IMR-90 (cell line): Measurements from ENCODE around the gene TUBA8. TPM values are rescaled to one million over a fixed set of nuclear protein-coding genes. Genes with fewer than 3 reads are reported as not detected.

Experiments
- ATAC-seq: fragments of 200-7000 bp; cut with Tn5 transposase; 2 replicates; pipeline ENCODE4 v1.9.1; 2020; ENCODE audit warnings: low read depth, mild to moderate bottlenecking, moderate library complexity
- BruUV-seq: library from RNA; stranded (reverse); fragments of 400-500 nt; replicated peaks from 2 replicates; lab custom pipeline; 2021; lab: Mats Ljungman, UMichigan
- CTCF ChIA-PET: fragments of 300-600 bp; formaldehyde crosslinking; extraction: SDS; loops from one replicate; lab custom pipeline; 2021; ENCODE audit warnings: antibody characterized with exemption; lab: Yijun Ruan, JAX
- POLR2A ChIA-PET: fragments of 300-600 bp; sonication (Branson Sonifier 250); formaldehyde crosslinking; loops from one replicate; lab custom pipeline; 2022; ENCODE audit warnings: antibody characterized with exemption; ENCODE audit not compliant: unreplicated experiment; lab: Charles Lee
- DNase-seq: peaks from one replicate; pipeline ENCODE4 v3.0.0; 2013
- H2AFZ ChIP-seq: replicated peaks from 2 replicates; pipeline ENCODE3; 2013; ENCODE audit warnings: low read length, mild to moderate bottlenecking; ENCODE audit not compliant: poor library complexity
- H2AK5ac ChIP-seq: 2 replicates; pipeline ENCODE4 v1.6.1; 2013; ENCODE audit warnings: low read depth, low read length, inconsistent platforms
- H2AK9ac ChIP-seq: replicated peaks from 2 replicates; pipeline ENCODE3; 2013; ENCODE audit warnings: mild to moderate bottlenecking, low read depth, low read length, moderate library complexity; ENCODE audit not compliant: poor library complexity
- H2BK120ac ChIP-seq: 2 replicates; pipeline ENCODE4 v1.6.1; 2013; ENCODE audit warnings: low read depth, low read length, inconsistent platforms
- H2BK15ac ChIP-seq: 3 replicates; pipeline ENCODE4 v1.6.1; 2013; ENCODE audit warnings: low read depth, low read length, inconsistent platforms
- H2BK20ac ChIP-seq: 2 replicates; pipeline ENCODE4 v1.6.1; 2013; ENCODE audit warnings: low read depth, mild to moderate bottlenecking, inconsistent platforms, low read length, moderate library complexity
- H2BK5ac ChIP-seq: 2 replicates; pipeline ENCODE4 v1.6.1; 2013; ENCODE audit warnings: mild to moderate bottlenecking, low read depth, low read length, inconsistent platforms; ENCODE audit not compliant: poor library complexity, severe bottlenecking
- H3K14ac ChIP-seq: replicated peaks from 2 replicates; pipeline ENCODE4 v1.6.1; 2013; ENCODE audit warnings: low read depth, low read length, inconsistent platforms
- H3K18ac ChIP-seq: 2 replicates; pipeline ENCODE4 v1.6.1; 2013; ENCODE audit warnings: low read depth, low read length, control low read depth
- H3K23ac ChIP-seq: 2 replicates; pipeline ENCODE4 v1.6.1; 2013; ENCODE audit warnings: low read depth, low read length, inconsistent platforms
- H3K27ac ChIP-seq: 2 replicates; pipeline ENCODE4 v1.5.1; 2013; ENCODE audit warnings: mild to moderate bottlenecking, control low read depth, low read length; ENCODE audit not compliant: insufficient read depth
- H3K27me3 ChIP-seq: 2 replicates; pipeline ENCODE4 v1.6.1; 2013; ENCODE audit warnings: low read length; ENCODE audit not compliant: control insufficient read depth, insufficient read depth
- H3K36me3 ChIP-seq: 2 replicates; pipeline ENCODE4 v1.6.1; 2013; ENCODE audit warnings: low read length, mixed read lengths; ENCODE audit not compliant: control insufficient read depth, insufficient read depth
- H3K4ac ChIP-seq: 2 replicates; pipeline ENCODE4 v1.6.1; 2013; ENCODE audit warnings: low read depth, low read length, inconsistent platforms
- H3K4me1 ChIP-seq: 2 replicates; pipeline ENCODE4 v1.6.1; 2013; ENCODE audit warnings: low read length, mixed read lengths; ENCODE audit not compliant: control insufficient read depth, insufficient read depth
- H3K4me2 ChIP-seq: 2 replicates; pipeline ENCODE4 v1.6.1; 2013; ENCODE audit warnings: low read depth, mild to moderate bottlenecking, control low read depth, low read length, moderate library complexity
- H3K4me3 ChIP-seq: 2 replicates; pipeline ENCODE4 v1.5.1; 2013; ENCODE audit warnings: low read depth, mild to moderate bottlenecking, control low read depth, low read length, moderate library complexity; ENCODE audit not compliant: insufficient read depth
- H3K56ac ChIP-seq: 2 replicates; pipeline ENCODE4 v1.6.1; 2013; ENCODE audit warnings: low read length, inconsistent platforms; ENCODE audit not compliant: insufficient read depth; ENCODE audit errors: extremely low read depth
- H3K79me1 ChIP-seq, 2 experiments: 2 replicates each; pipeline ENCODE4 v1.6.1; 2013; ENCODE audit warnings: low read length in 2 of 2, inconsistent platforms in 1 of 2, low read depth in 1 of 2
- H3K9ac ChIP-seq: 2 replicates; pipeline ENCODE4 v1.6.1; 2013; ENCODE audit warnings: low read depth, low read length, control low read depth
- H3K9me1 ChIP-seq: 2 replicates; pipeline ENCODE4 v1.6.1; 2013; ENCODE audit warnings: low read length, inconsistent platforms; ENCODE audit not compliant: insufficient read depth
- H3K9me3 ChIP-seq: 2 replicates; pipeline ENCODE4 v1.6.1; 2013; ENCODE audit warnings: low read length; ENCODE audit not compliant: control insufficient read depth, insufficient read depth
- H4K20me1 ChIP-seq: 2 replicates; pipeline ENCODE4 v1.6.1; 2013; ENCODE audit warnings: low read length, inconsistent platforms; ENCODE audit not compliant: insufficient read depth
- H4K5ac ChIP-seq: 2 replicates; pipeline ENCODE4 v1.6.1; 2013; ENCODE audit warnings: mild to moderate bottlenecking, low read depth, low read length, control low read depth
- H4K8ac ChIP-seq, 2 experiments: 2 replicates each; pipeline ENCODE4 v1.6.1; 2013; ENCODE audit warnings: low read depth in 2 of 2, low read length in 2 of 2, control low read depth in 1 of 2, inconsistent platforms in 1 of 2
- H4K91ac ChIP-seq: 2 replicates; pipeline ENCODE4 v1.6.1; 2013; ENCODE audit warnings: low read depth, low read length, inconsistent platforms; ENCODE audit not compliant: insufficient read depth
- BHLHE40 ChIP-seq: fragments of 150-350 bp; IDR thresholded peaks from 2 replicates; pipeline ENCODE4 v1.6.1; 2016; ENCODE audit warnings: mild to moderate bottlenecking, low read depth, low read length
- CEBPB ChIP-seq: IDR thresholded peaks from 2 replicates; pipeline ENCODE4 v1.6.1; 2012; ENCODE audit warnings: low read depth, low read length, improper control_type of control experiment
- CHD1 ChIP-seq: IDR thresholded peaks from 2 replicates; pipeline ENCODE4 v1.6.1; 2012; ENCODE audit warnings: low read depth, low read length, improper control_type of control experiment
- CTCF ChIP-seq: conservative IDR thresholded peaks from 2 replicates; pipeline ENCODE4 v1.5.1; 2012; ENCODE audit warnings: mild to moderate bottlenecking, low read depth, low read length, improper control_type of control experiment
- FOS ChIP-seq: fragments of 150-350 bp; IDR thresholded peaks from 2 replicates; pipeline ENCODE4 v1.6.1; 2016; ENCODE audit warnings: low read depth, low read length
- MAFK ChIP-seq: IDR thresholded peaks from 2 replicates; pipeline ENCODE4 v1.6.1; 2012; ENCODE audit warnings: low read depth, low read length, improper control_type of control experiment
- MAZ ChIP-seq: IDR thresholded peaks from 2 replicates; pipeline ENCODE4 v1.6.1; 2012; ENCODE audit warnings: low read depth, mild to moderate bottlenecking, low read length, improper control_type of control experiment, moderate library complexity, borderline replicate concordance
- POLR2A ChIP-seq: IDR thresholded peaks from 2 replicates; pipeline ENCODE4 v1.6.1; 2012; ENCODE audit warnings: mild to moderate bottlenecking, low read depth, low read length
- RAD21 ChIP-seq: IDR thresholded peaks from 2 replicates; pipeline ENCODE4 v1.6.1; 2012; ENCODE audit warnings: low read length, improper control_type of control experiment
- RCOR1 ChIP-seq: IDR thresholded peaks from 2 replicates; pipeline ENCODE4 v1.6.1; 2012; ENCODE audit warnings: mild to moderate bottlenecking, low read length, improper control_type of control experiment; ENCODE audit not compliant: insufficient replicate concordance
- RFX5 ChIP-seq: IDR thresholded peaks from 2 replicates; pipeline ENCODE4 v1.8.0; 2012; ENCODE audit warnings: low read depth, mild to moderate bottlenecking, low read length, moderate library complexity
- SMC3 ChIP-seq: fragments of 150-350 bp; IDR thresholded peaks from 2 replicates; pipeline ENCODE4 v1.6.1; 2016; ENCODE audit warnings: low read depth, mild to moderate bottlenecking, antibody characterized with exemption, low read length, moderate library complexity
- USF2 ChIP-seq: fragments of 150-350 bp; IDR thresholded peaks from 2 replicates; pipeline ENCODE4 v1.6.1; 2017; ENCODE audit warnings: mild to moderate bottlenecking, antibody characterized with exemption, low read length, low read depth
- WGBS, 2 experiments: methylation state at CpG; one replicate each; pipeline versions ENCODE4 v1.1.5 to v1.1.7; 2013; ENCODE audit warnings: missing lambda C conversion rate in 2 of 2; ENCODE audit not compliant: insufficient read length in 1 of 2; ENCODE audit errors: extremely low coverage in 2 of 2; 5-methylcytosine and 5-hydroxymethylcytosine counted together
- dilution Hi-C: fragments of 300-500 bp; cut with HindIII; formaldehyde crosslinking; loops from one replicate; pipeline ENCODE4 v1.14.3; 2018; ENCODE audit warnings: low sequenced_read_pairs; ENCODE audit not compliant: unreplicated experiment
- in situ Hi-C: fragments of 300-500 bp; cut with MboI; formaldehyde crosslinking; loops from 3 replicates; pipeline ENCODE4 v1.14.3; 2019; ENCODE audit warnings: low sequenced_read_pairs, inconsistent platforms, mixed read lengths
- intact Hi-C: fragments of 100-400 bp; cut with micrococcal nuclease; formaldehyde crosslinking; loops from 2 replicates; pipeline ENCODE4 v1.10.0; 2022
- polyA plus RNA-seq, 3 experiments: library from polyadenylated mRNA; depleted of rRNA; stranded (reverse); fragments of >200 nt; gene quantifications; 2 replicates each; pipeline ENCODE4 v1.2.3, GENCODE V29; 2012; ENCODE audit warnings: low replicate concordance in 1 of 3
- total RNA-seq: library from RNA; depleted of rRNA; stranded (reverse); fragments of >200 nt; gene quantifications from 2 replicates; pipeline ENCODE4 v1.2.3, GENCODE V29; 2012

The TUBA8 gene
- total and polyA plus RNA-seq, 2 of the 4 experiments (the other 2 are of a cell fraction), result 1.4 to 2.2 TPM

GRCh38 chr22:18156878-18157713 is 46.5 kb downstream of the TUBA8 start (continued):
- no peak for TF ChIP-seq CHD1
- TF ChIP-seq CEBPB, result no peak
- peak; percentile 97 for TF ChIP-seq SMC3
- peak; percentile 56; the same call in 1 of the 2 replicates for TF ChIP-seq POLR2A

DNA sequence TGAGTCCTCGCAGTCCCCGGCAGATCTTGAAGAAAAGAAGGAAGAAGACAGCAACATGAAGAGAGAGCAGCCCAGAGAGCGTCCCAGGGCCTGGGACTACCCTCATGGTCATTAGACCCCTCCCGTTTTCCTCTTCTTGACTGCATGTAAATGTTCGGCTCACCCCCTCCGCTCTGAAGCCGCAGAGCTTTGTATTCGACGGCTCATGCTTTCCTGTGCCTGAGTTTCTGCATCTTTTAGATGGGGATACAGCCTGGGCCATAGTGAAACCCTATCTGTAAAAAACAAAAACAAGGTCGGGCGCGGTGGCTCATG is 47.1 kb downstream of the TUBA8 start:
- peak overlapping the region; percentile 7; the same call in 1 of the 2 replicates for H3K4me2 ChIP-seq
- TF ChIP-seq FOS (no peak), RFX5 (no peak), BHLHE40 (no peak), POLR2A (no peak), USF2 (no peak), MAFK (no peak), RAD21 (no peak), MAZ (no peak), RCOR1 (no peak), CHD1 (no peak), CTCF (no peak)

More for the DNA sequence above, 47.1 kb downstream of the TUBA8 start:
- Histone ChIP-seq H3K27ac (peak overlapping the region; percentile 88), H2BK5ac (peak overlapping the region; percentile 61), H3K9me3 (no peaks in the 10 kb centered on the region), H2AFZ (peak overlapping the region; percentile 79), H2BK20ac (peak overlapping the region; percentile 90), H2AK5ac (peak overlapping the region; percentile 78), H4K5ac (peak overlapping the region; percentile 52), H3K23ac (peak overlapping the region; percentile 60), H3K9me1 (peaks cover 7% of the 10 kb centered on the region; the same call in 1 of the 2 replicates), H3K56ac (peak overlapping the region; percentile 67), H2BK15ac (peak overlapping the region; percentile 42; the same call in 2 of the 3 replicates), H2BK120ac (peak overlapping the region; percentile 73), H2AK9ac (peak overlapping the region; percentile 90), H3K27me3 (no peaks in the 10 kb centered on the region), H3K18ac (peak overlapping the region; percentile 73), H3K4me3 (no peak overlapping the region), H3K4me1 (peaks cover 13% of the 10 kb centered on the region), H3K79me1 (peaks cover 0 to 6% of the 10 kb centered on the region in 2 experiments; a peak in 1 of 4 replicates), H4K8ac (peak overlapping the region; percentile 82 to 88), H4K20me1 (no peaks in the 10 kb centered on the region), H3K14ac (peak overlapping the region; percentile 26), H3K36me3 (no peaks in the 10 kb centered on the region), H4K91ac (peak overlapping the region; percentile 93), H3K4ac (peak overlapping the region; percentile 82), H3K9ac (peak overlapping the region; percentile 30)
- dilution Hi-C loops (no loop called here), intact Hi-C loops (loop anchor here (2.0 kb wide), 1 partner anchor 65 kb away; no protein-coding TSS in a partner anchor), in situ Hi-C loops (no loop called here)
- DNase-seq (no peak), ATAC-seq (no peak)
- CTCF ChIA-PET, result interaction anchor here (0.7 to 1.0 kb wide), 2 partner anchors 82 to 435 kb away, joined by 3 to 5 read pairs; no protein-coding TSS in a partner anchor
- BruUV-seq, result no TSS peak
- WGBS, 2 experiments, result 80% methylated on average over 2 of the region's 12 CpGs; no CpG with 5 or more reads in 1 of the 2 experiments
- POLR2A ChIA-PET, result no interaction called here
